HT-29 (cell line): ENCODE data around the gene DYNLT1. TPM values are rescaled to one million over a fixed set of nuclear protein-coding genes. Genes with fewer than 3 reads are reported as not detected.
"Not testable (repeated sequence)": the region's sequence is repeated elsewhere in the genome, so short reads cannot be mapped to it uniquely, and the experiment has no call there.

Source experiments
- DNase-seq: peaks from one replicate; pipeline ENCODE4 v3.0.0-alpha.2; 2015; ENCODE audit warnings: low spot score
- total RNA-seq: library from RNA; depleted of rRNA; stranded (reverse); fragments of >200 nt; shearing (Covaris generic); gene quantifications from 2 replicates; pipeline ENCODE4 v1.2.3, GENCODE V29; 2014; rRNA removed

Gene DYNLT1
- total RNA-seq, result 37.5 and 54.7 TPM in 2 replicates

GRCh38 chr6:158644231-158645063 lies at the start of gene DYNLT1:
DYNLT1 (minus strand) TSS chr6:158644743; CDS start chr6:158644708, 35 bp downstream.
- DNase-seq, result peak; percentile 91

- no peak for DNase-seq
Measured at GRCh38 chr6:158688860-158689259, 44.3 kb upstream of the DYNLT1 start.

- DNase-seq, result no peak
Measured at GRCh38 chr6:158687506-158687905, 43.0 kb upstream of the DYNLT1 start.

GRCh38 chr6:158686791-158687381 lies 42.3 kb upstream of the DYNLT1 start:
- no peak for DNase-seq

- no peak for DNase-seq
Measured at GRCh38 chr6:158686311-158686710, 41.8 kb upstream of the DYNLT1 start.

- DNase-seq, result no peak
Measured at GRCh38 chr6:158684745-158685324, 40.3 kb upstream of the DYNLT1 start.

- no peak for DNase-seq
Measured at GRCh38 chr6:158684311-158684710, 39.8 kb upstream of the DYNLT1 start.

GRCh38 chr6:158680481-158680880 lies 35.9 kb upstream of the DYNLT1 start:
- DNase-seq, result no peak

GRCh38 chr6:158680015-158680414 lies 35.5 kb upstream of the DYNLT1 start:
- DNase-seq, result no peak

GRCh38 chr6:158677906-158678578 lies 33.5 kb upstream of the DYNLT1 start:
- no peak for DNase-seq

- not testable (repeated sequence) for DNase-seq
Measured at GRCh38 chr6:158677094-158677493, 32.6 kb upstream of the DYNLT1 start.

GRCh38 chr6:158674342-158675131 lies 30.0 kb upstream of the DYNLT1 start:
- DNase-seq, result no peak

GRCh38 chr6:158672726-158673125 lies 28.2 kb upstream of the DYNLT1 start:
- no peak for DNase-seq

GRCh38 chr6:158672119-158672518 lies 27.6 kb upstream of the DYNLT1 start:
- not testable (repeated sequence) for DNase-seq

- DNase-seq, result no peak
Measured at GRCh38 chr6:158669145-158670035, 24.8 kb upstream of the DYNLT1 start.

GRCh38 chr6:158668707-158669103 lies 24.2 kb upstream of the DYNLT1 start:
- no peak for DNase-seq

- DNase-seq, result no peak
Measured at GRCh38 chr6:158667360-158667981, 22.9 kb upstream of the DYNLT1 start.

- no peak for DNase-seq
Measured at GRCh38 chr6:158666628-158667359, 22.3 kb upstream of the DYNLT1 start.

- DNase-seq, result no peak
Measured at GRCh38 chr6:158665332-158665731, 20.8 kb upstream of the DYNLT1 start.
